ENCODE data around the gene PTCRA.
"Not testable (repeated sequence)": the region's sequence is repeated elsewhere in the genome, so short reads cannot be mapped to it uniquely, and the experiment has no call there.

PTCRA gene

GRCh38 chr6:42937548-42938427 is 21.9 kb downstream of the PTCRA start:
- Histone ChIP-seq H3K9ac (ENCODE audit: low read length) (no peak overlapping the region), H3K4me3 (ENCODE audit: low read length) (no peak overlapping the region), H3K36me3 (ENCODE audit: control insufficient read depth, insufficient read depth, low read length) (peaks cover 39% of the 10 kb centered on the region), H3K27ac (ENCODE audit: low read depth, low read length) (no peak overlapping the region), H3K27me3 (ENCODE audit: control insufficient read depth, insufficient read depth, low read length) (no peaks in the 10 kb centered on the region), H3K4me1 (ENCODE audit: control insufficient read depth, insufficient read depth, low read length) (no peaks in the 10 kb centered on the region)

GRCh38 chr6:42938428-42938796 is 22.6 kb downstream of the PTCRA start:
- Histone ChIP-seq H3K4me1 (ENCODE audit: control insufficient read depth, insufficient read depth, low read length) (no peaks in the 10 kb centered on the region), H3K36me3 (ENCODE audit: control insufficient read depth, insufficient read depth, low read length) (peaks cover 39% of the 10 kb centered on the region), H3K27me3 (ENCODE audit: control insufficient read depth, insufficient read depth, low read length) (no peaks in the 10 kb centered on the region)

GRCh38 chr6:42938987-42939809 is 23.3 kb downstream of the PTCRA start:
- H3K4me1 ChIP-seq (ENCODE audit: control insufficient read depth, insufficient read depth, low read length), result no peaks in the 10 kb centered on the region
- peaks cover 37% of the 10 kb centered on the region for H3K36me3 ChIP-seq (ENCODE audit: control insufficient read depth, insufficient read depth, low read length)
- H3K27ac ChIP-seq (ENCODE audit: low read depth, low read length), result no peak overlapping the region

More at GRCh38 chr6:42938428-42938796, 22.6 kb downstream of the PTCRA start:
- Histone ChIP-seq H3K27ac (ENCODE audit: low read depth, low read length) (no peak overlapping the region), H3K4me3 (ENCODE audit: low read length) (no peak overlapping the region), H3K9ac (ENCODE audit: low read length) (no peak overlapping the region)

GRCh38 chr6:42939810-42940167 is 23.9 kb downstream of the PTCRA start:
- peaks cover 34% of the 10 kb centered on the region for H3K36me3 ChIP-seq (ENCODE audit: control insufficient read depth, insufficient read depth, low read length)
- no peak overlapping the region for H3K27ac ChIP-seq (ENCODE audit: low read depth, low read length)
- H3K4me3 ChIP-seq (ENCODE audit: low read length), result no peak overlapping the region
- H3K9ac ChIP-seq (ENCODE audit: low read length), result no peak overlapping the region
- H3K4me1 ChIP-seq (ENCODE audit: control insufficient read depth, insufficient read depth, low read length), result no peaks in the 10 kb centered on the region
- no peaks in the 10 kb centered on the region for H3K27me3 ChIP-seq (ENCODE audit: control insufficient read depth, insufficient read depth, low read length)

More at GRCh38 chr6:42938987-42939809, 23.3 kb downstream of the PTCRA start:
- Histone ChIP-seq H3K4me3 (ENCODE audit: low read length) (no peak overlapping the region), H3K9ac (ENCODE audit: low read length) (no peak overlapping the region), H3K27me3 (ENCODE audit: control insufficient read depth, insufficient read depth, low read length) (no peaks in the 10 kb centered on the region)

DNA sequence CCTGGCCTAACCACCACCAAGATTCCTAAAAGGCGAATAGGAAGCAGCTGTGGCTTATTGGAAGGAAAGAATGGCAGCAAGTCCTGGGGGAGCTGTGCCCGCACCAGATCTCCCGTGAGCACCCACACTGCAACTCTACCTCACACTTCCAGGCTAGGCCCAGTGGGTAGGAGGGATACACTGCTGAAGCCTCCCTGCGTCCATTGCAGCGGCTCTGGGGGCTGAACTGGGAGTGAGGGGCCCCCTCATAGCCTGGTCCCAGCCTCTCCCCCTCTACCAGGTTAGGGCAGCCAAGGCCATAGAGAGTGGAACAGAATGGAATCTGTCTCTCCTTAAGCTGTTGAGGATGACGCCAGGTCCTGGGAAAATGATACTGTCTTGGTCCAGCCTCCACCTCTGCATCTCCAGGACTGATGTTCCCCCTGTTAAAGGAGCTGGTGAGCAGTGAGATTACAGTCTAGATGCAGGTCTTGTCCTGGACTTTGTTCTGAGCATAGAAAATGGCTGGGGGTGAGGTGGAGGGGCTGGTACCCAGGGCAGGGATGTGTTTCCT is 24.7 kb downstream of the PTCRA start:
- Histone ChIP-seq H3K27me3 (ENCODE audit: control insufficient read depth, insufficient read depth, low read length) (no peaks in the 10 kb centered on the region), H3K9ac (ENCODE audit: low read length) (no peak overlapping the region), H3K4me1 (ENCODE audit: control insufficient read depth, insufficient read depth, low read length) (no peaks in the 10 kb centered on the region), H3K27ac (ENCODE audit: low read depth, low read length) (no peak overlapping the region), H3K36me3 (ENCODE audit: control insufficient read depth, insufficient read depth, low read length) (peaks cover 30% of the 10 kb centered on the region), H3K4me3 (ENCODE audit: low read length) (no peak overlapping the region)

GRCh38 chr6:42941356-42941755 is 25.5 kb downstream of the PTCRA start:
- not testable (repeated sequence) for H3K9ac ChIP-seq (ENCODE audit: low read length); H3K4me1 ChIP-seq (ENCODE audit: control insufficient read depth, insufficient read depth, low read length); H3K4me3 ChIP-seq (ENCODE audit: low read length); H3K27me3 ChIP-seq (ENCODE audit: control insufficient read depth, insufficient read depth, low read length); H3K27ac ChIP-seq (ENCODE audit: low read depth, low read length)
- peaks cover 25% of the 10 kb centered on the region for H3K36me3 ChIP-seq (ENCODE audit: control insufficient read depth, insufficient read depth, low read length)

DNA sequence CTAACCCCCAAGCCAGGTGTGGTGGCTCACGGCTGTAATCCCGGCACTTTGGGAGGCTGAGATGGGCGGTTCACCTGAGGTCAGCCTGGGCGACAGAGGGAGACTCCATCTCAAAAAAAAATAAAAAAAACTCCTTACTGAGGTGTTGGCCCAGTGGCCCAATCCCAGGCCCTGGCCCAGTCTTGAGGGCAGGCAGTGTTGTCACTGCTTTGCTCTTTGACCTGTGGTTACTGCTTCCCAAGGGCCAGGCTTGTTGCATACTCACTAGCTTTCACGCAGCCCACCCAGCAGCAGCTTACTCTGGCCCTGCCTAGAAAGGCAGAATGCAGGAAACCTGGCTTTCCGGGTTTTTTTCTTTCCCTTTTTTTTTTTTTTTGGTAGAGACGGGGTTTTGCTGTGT is 26.6 kb downstream of the PTCRA start:
- no peaks in the 10 kb centered on the region for H3K4me1 ChIP-seq (ENCODE audit: control insufficient read depth, insufficient read depth, low read length)
- no peak overlapping the region for H3K27ac ChIP-seq (ENCODE audit: low read depth, low read length)
- peaks cover 25% of the 10 kb centered on the region for H3K36me3 ChIP-seq (ENCODE audit: control insufficient read depth, insufficient read depth, low read length)
- H3K4me3 ChIP-seq (ENCODE audit: low read length), result no peak overlapping the region
- no peaks in the 10 kb centered on the region for H3K27me3 ChIP-seq (ENCODE audit: control insufficient read depth, insufficient read depth, low read length)
- no peak overlapping the region for H3K9ac ChIP-seq (ENCODE audit: low read length)

- H3K9ac ChIP-seq (ENCODE audit: low read length), result no peak overlapping the region
- H3K36me3 ChIP-seq (ENCODE audit: control insufficient read depth, insufficient read depth, low read length), result no peaks in the 10 kb centered on the region
- peak overlapping the region; percentile 7 for H3K27ac ChIP-seq (ENCODE audit: low read depth, low read length)
- H3K27me3 ChIP-seq (ENCODE audit: control insufficient read depth, insufficient read depth, low read length), result no peaks in the 10 kb centered on the region
- peaks cover 4% of the 10 kb centered on the region for H3K4me1 ChIP-seq (ENCODE audit: control insufficient read depth, insufficient read depth, low read length)
- H3K4me3 ChIP-seq (ENCODE audit: low read length), result no peak overlapping the region
These were observed 32.1 kb downstream of the PTCRA start for GRCh38 chr6:42947950-42948349.

DNA sequence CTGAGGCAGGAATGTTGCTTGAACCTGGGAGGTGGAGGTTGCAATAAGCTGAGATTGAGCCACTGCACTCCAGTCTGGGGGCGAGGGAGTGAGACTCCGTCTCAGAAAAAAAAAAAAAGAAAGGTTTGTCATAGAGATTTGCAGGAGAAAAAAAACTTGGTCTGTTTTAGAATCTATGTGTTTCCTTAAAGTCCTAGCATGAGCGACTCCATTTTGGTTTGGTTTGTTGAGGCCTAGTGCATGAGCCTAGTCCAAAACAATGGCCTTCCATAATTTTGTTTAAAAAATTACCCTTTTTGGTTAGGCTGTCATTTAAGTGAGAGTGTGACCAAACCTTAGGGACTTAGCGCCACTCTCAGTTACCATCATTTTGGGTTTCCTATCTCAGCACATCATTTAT is 36.5 kb downstream of the PTCRA start:
- Histone ChIP-seq H3K27ac (ENCODE audit: low read depth, low read length) (no peak overlapping the region), H3K36me3 (ENCODE audit: control insufficient read depth, insufficient read depth, low read length) (no peaks in the 10 kb centered on the region), H3K9ac (ENCODE audit: low read length) (no peak overlapping the region), H3K4me1 (ENCODE audit: control insufficient read depth, insufficient read depth, low read length) (peaks cover 4% of the 10 kb centered on the region), H3K4me3 (ENCODE audit: low read length) (no peak overlapping the region), H3K27me3 (ENCODE audit: control insufficient read depth, insufficient read depth, low read length) (no peaks in the 10 kb centered on the region)

- H3K27ac ChIP-seq (ENCODE audit: low read depth, low read length); H3K4me1 ChIP-seq (ENCODE audit: control insufficient read depth, insufficient read depth, low read length); H3K36me3 ChIP-seq (ENCODE audit: control insufficient read depth, insufficient read depth, low read length); H3K27me3 ChIP-seq (ENCODE audit: control insufficient read depth, insufficient read depth, low read length); H3K9ac ChIP-seq (ENCODE audit: low read length); H3K4me3 ChIP-seq (ENCODE audit: low read length): not testable (repeated sequence)
These were observed 38.6 kb downstream of the PTCRA start for GRCh38 chr6:42954405-42954804.

DNA sequence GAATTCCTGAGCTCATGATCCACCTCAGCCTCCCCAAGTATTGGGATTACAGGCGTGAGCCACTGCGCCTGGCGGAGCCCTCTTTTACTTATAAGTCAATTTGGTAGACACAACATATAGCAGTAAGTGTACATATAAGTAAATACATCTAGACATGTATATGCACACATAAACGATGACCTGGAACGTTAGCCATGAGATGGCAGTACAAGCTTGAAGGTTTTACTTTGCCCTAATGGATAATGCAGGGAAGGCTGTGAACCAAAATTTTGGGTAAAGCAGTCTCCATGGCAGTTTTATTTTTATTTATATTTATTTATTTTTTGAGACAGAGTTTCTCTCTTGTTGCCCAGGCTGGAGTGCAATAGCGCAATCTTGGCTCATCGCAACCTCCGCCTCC is 42.3 kb downstream of the PTCRA start:
- Histone ChIP-seq H3K4me1 (ENCODE audit: control insufficient read depth, insufficient read depth, low read length) (peaks cover 2% of the 10 kb centered on the region), H3K9ac (ENCODE audit: low read length) (no peak overlapping the region), H3K4me3 (ENCODE audit: low read length) (no peak overlapping the region), H3K27ac (ENCODE audit: low read depth, low read length) (no peak overlapping the region), H3K36me3 (ENCODE audit: control insufficient read depth, insufficient read depth, low read length) (peaks cover 2% of the 10 kb centered on the region), H3K27me3 (ENCODE audit: control insufficient read depth, insufficient read depth, low read length) (no peaks in the 10 kb centered on the region)

GRCh38 chr6:42959917-42960242 is 44.0 kb downstream of the PTCRA start:
- H3K4me3 ChIP-seq (ENCODE audit: low read length), result peak overlapping the region; percentile 67
- H3K27ac ChIP-seq (ENCODE audit: low read depth, low read length), result no peak overlapping the region
- no peak overlapping the region for H3K9ac ChIP-seq (ENCODE audit: low read length)
- peaks cover 8% of the 10 kb centered on the region for H3K36me3 ChIP-seq (ENCODE audit: control insufficient read depth, insufficient read depth, low read length)
- no peaks in the 10 kb centered on the region for H3K27me3 ChIP-seq (ENCODE audit: control insufficient read depth, insufficient read depth, low read length)
- peaks cover 2% of the 10 kb centered on the region for H3K4me1 ChIP-seq (ENCODE audit: control insufficient read depth, insufficient read depth, low read length)

Measured in rectal smooth muscle tissue (tissue), 1 donor.